A549 treated with CpdA at 1 μM for 4 hours (cell line): Measurements from ENCODE around the gene GIMAP2. TPM values are rescaled to one million over a fixed set of nuclear protein-coding genes. Genes with fewer than 3 reads are reported as not detected.

ENCODE experiments used
- total RNA-seq: library from RNA; stranded (reverse); fragments of 200-300 nt; extraction: Qiagen RNA extraction; gene quantifications from 5 replicates; pipeline ENCODE4 v1.2.3, GENCODE V29; 2022; ENCODE audit warnings: low read depth

GIMAP2 gene
- not detected in 5 replicates for total RNA-seq

DNA sequence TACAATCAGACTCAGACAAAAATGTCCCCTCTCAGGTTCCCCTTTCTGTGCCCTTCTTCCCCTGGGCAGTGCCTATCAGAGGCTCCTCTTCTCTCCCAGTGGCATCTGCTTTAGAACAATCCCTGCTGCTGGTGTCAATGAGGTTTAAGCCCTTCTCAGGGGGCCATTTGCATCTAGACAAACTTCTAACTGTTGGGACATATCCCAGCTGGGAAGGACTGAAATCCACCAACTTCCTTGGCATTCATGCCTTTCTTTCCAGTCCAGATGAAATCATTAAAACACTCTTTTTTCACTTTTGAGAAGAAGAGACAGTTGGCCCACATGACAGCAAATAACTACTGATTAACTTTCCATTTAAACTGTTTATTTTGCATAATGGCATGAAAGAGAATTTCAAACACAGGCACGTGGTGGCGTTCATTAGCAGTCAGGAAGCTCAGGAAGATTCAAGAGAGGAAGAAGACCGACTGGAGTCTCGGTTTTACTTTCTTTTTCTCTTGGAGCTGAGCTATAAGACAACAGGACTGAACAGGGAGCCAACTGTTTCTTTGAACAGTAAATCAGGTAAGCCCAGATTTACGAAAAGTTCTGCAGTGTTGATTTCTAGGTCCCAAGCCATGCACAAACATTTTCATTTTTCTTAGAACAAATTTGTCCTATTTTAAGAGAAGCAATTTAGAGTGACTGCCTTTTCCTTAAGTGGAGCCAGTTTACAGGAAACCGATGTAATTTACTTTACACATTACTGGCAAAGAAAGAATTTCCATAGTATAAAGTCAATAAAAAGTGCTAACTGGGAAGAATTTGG lies at the start of gene GIMAP2:
Gene GIMAP2, plus strand, starts transcription at position 488 of the 811 bp plus-strand sequence. CDS start 1,354 bp downstream, outside the sequence.

DNA sequence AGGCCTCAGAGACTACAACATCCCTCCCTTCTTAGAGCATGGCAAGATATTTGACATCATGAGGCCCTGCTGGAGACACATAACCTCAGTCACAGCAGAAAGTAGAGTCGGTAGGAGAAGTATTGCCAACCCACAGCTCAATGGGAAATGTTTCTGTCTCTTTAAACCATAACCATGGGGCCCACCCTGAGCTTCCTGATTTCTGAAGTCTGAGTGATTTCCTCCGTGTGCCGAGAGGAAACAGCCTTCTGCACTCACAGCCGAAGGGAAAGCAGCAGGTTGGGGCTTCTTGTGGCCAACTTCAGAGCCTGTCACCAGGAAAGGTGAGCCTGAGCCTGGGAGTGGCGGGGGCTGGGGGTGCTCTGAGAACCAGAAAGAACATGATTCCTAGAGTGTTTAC lies 30.9 kb downstream of the GIMAP2 start, which contains the start of gene GIMAP1:
Gene GIMAP1, plus strand, starts transcription at position 246 of the 400 bp plus-strand sequence. CDS start 2,435 bp downstream, outside the sequence.

DNA sequence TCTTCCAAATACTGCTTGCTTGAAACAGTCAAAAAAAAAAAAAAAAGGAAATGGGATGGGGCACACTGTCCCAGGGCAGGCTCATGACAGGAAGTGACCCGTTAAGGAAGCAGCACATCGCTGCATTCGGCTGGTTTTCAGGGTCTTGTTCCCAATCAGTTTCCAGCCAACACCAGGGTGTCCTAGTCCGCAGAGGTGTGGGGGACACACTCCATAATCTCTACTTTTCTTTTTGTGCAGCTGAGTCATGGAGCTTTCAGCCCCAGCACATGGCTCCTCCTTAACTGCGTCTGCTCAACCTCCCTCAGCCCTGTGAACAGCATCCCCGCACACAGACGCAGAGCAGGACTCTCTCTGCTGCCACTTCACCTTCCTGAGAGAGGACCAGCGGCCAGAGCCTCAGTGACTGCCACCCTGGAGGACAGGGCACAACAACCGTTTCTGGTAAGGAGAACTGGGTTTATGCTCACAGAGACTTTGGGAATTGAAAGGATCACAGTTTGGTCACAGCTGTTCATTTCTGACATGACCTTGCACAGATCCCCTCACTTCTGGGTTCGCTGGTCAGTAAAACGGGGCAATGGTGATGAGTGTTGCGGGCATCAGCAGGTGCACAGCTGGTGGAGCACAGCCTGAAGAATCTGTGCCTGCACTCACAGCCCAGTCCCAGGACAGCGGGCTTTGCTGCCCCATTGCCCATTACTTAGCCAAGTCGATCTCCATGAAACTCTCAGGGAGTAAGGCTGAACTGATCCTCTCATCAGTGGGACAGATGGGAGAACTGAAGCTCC lies 52.0 kb downstream of the GIMAP2 start, which contains the start of gene GIMAP5:
Gene GIMAP5, plus strand, starts transcription at position 154 of the 791 bp plus-strand sequence. CDS start 3,467 bp downstream, outside the sequence.

Other genes with a start within 250 kb of the GIMAP2 start
- gene GIMAP8, start 235.1 kb upstream of the GIMAP2 start, total RNA-seq, result not detected in 5 replicates
- gene GIMAP7, start 170.8 kb upstream of the GIMAP2 start, total RNA-seq, result not detected in 5 replicates
- not detected in 5 replicates for gene GIMAP4, start 118.3 kb upstream of the GIMAP2 start, total RNA-seq
- not detected in 5 replicates for gene GIMAP6, start 53.3 kb upstream of the GIMAP2 start, total RNA-seq
- not detected in 5 replicates for gene GIMAP1, start 30.9 kb downstream of the GIMAP2 start, total RNA-seq
- not detected in 5 replicates for gene GIMAP5, start 51.7 kb downstream of the GIMAP2 start, total RNA-seq
- gene TMEM176B, start 114.7 kb downstream of the GIMAP2 start, total RNA-seq, result 0.05 to 0.28 TPM in 2 of 5 replicates, not detected in the others
- gene TMEM176A, start 115.1 kb downstream of the GIMAP2 start, total RNA-seq, result 0.03 to 0.15 TPM in 2 of 5 replicates, not detected in the others
- gene AOC1, start 166.8 kb downstream of the GIMAP2 start, total RNA-seq, result not detected in 5 replicates